ENCODE data around the gene CAPRIN2.

DNA sequence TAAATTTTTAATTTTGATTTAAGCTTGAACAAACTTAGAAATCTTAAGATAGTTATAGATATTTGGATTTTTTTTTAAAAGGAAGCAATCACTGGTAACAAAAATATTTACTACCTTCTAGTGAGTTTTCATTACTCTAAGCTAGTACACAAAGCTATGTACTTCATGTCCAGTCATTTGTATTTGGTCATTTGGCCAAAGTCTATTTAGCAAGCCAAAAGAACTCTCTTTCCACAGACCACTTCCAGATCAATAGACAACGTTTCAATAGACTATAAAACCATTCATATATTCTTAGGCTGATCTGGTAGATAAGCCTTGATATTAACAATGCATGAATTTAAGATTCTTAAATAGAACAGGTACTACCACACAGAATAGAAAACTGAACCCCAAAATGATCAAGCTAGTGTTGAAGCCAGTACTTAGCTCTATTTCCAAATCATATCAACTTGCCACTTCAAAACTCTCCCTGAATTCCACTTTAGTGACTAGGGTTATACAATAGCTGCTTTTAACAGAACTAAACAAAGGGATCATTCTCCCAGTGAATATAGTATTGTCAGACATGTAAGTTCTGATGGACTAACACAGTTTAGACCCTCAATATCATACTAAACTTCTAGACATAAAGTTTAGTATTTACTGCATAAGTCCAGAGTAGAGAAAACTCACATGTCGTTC lies 21.7 kb downstream of the CAPRIN2 start:
- TF ChIP-seq, protein P1, sequence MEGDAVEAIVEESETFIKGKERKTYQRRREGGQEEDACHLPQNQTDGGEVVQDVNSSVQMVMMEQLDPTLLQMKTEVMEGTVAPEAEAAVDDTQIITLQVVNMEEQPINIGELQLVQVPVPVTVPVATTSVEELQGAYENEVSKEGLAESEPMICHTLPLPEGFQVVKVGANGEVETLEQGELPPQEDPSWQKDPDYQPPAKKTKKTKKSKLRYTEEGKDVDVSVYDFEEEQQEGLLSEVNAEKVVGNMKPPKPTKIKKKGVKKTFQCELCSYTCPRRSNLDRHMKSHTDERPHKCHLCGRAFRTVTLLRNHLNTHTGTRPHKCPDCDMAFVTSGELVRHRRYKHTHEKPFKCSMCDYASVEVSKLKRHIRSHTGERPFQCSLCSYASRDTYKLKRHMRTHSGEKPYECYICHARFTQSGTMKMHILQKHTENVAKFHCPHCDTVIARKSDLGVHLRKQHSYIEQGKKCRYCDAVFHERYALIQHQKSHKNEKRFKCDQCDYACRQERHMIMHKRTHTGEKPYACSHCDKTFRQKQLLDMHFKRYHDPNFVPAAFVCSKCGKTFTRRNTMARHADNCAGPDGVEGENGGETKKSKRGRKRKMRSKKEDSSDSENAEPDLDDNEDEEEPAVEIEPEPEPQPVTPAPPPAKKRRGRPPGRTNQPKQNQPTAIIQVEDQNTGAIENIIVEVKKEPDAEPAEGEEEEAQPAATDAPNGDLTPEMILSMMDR (IDR thresholded peaks at IDR 0.05): no peak
- TF ChIP-seq POLR2A (IDR thresholded peaks at IDR 0.05): no peak

Data from testis (tissue), 2 donors.